HG03460 (cell line): ENCODE data around the gene MSTO1.
"Not testable (repeated sequence)": the region's sequence is repeated elsewhere in the genome, so short reads cannot be mapped to it uniquely, and the experiment has no call there.

ENCODE experiments used
- ATAC-seq: cut with Tn5 transposase; IDR thresholded peaks from one replicate; pipeline ENCODE4 v1.9.1; 2021; ENCODE audit not compliant: unreplicated experiment

MSTO1 gene

GRCh38 chr1:155610257-155610647, 234 bp downstream of the MSTO1 start:
- peak; percentile 18 for ATAC-seq

DNA sequence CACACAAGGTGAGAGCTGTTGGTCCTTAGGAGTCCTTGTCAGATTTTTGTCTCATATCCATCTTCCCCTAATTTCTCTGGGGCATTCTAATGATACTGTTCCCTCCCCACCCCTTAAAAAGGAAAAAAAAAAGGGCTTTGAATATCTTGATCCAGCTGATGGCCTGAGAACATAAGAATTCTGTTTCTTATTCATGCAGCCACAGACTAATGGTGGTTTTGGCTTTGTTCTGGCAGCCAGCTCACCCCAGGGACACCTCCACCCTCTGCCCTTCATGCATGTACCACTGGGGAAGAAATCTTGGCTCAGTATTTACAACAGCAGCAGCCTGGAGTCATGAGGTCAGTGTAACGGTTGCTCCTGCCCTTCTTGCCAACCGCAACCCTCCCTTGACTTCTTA, 3.2 kb downstream of the MSTO1 start:
- ATAC-seq, result not testable (repeated sequence)

- ATAC-seq, result no peak
These were observed 12.2 kb downstream of the MSTO1 start for GRCh38 chr1:155622191-155622590.

- ATAC-seq, result no peak
These were observed 13.3 kb downstream of the MSTO1 start for GRCh38 chr1:155623357-155623756.

- ATAC-seq, result not testable (repeated sequence)
These were observed 16.4 kb downstream of the MSTO1 start for GRCh38 chr1:155626428-155626827.

GRCh38 chr1:155636397-155637153, 26.6 kb downstream of the MSTO1 start:
- ATAC-seq, result no peak

GRCh38 chr1:155640367-155640766, 30.3 kb downstream of the MSTO1 start:
- no peak for ATAC-seq

- ATAC-seq, result not testable (repeated sequence)
These were observed 32.7 kb downstream of the MSTO1 start for GRCh38 chr1:155642559-155643180.

DNA sequence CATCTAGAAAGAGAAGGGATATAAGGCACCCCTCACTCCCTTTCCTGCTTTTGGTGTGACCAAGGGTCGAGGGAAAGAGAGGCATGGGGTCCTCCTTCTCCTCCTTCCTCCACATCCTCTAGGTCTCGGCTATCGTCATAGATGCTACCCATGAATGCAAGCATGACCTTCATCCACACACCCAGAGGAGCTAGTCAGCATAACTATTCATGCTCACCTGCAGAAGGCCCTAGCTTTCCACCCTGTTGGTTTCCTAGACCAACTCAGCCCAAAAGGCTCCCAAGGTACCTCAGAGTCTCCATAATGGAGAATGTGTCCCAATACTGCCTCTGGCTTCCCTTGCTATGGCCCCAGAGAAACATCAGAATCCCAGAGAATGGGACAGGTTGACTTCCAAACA, 33.2 kb downstream of the MSTO1 start:
- ATAC-seq, result no peak

GRCh38 chr1:155645034-155645598, 35.1 kb downstream of the MSTO1 start:
- no peak for ATAC-seq

DNA sequence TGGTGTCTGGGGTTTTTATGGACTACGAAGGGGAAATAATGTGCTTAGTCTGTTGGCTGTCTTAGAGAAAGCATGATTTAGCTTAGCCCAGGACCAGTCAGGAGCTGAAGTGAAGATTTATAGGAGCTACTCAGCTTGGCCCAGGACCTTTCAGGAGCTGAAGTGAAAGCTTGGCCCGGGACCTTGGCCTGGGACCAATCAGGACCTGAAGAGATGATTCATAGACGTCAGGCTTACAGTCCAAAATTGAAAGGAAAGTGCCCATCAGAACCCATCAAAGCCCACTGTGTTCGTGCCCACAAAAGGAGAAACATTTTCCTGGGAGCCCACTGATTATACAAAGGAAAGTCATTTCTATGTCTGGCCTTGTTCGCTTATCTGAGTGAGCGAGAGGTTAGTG, 35.6 kb downstream of the MSTO1 start:
- ATAC-seq, result no peak

GRCh38 chr1:155646307-155646706, 36.3 kb downstream of the MSTO1 start:
- ATAC-seq, result no peak

GRCh38 chr1:155648207-155649147, 38.5 kb downstream of the MSTO1 start:
- no peak for ATAC-seq

GRCh38 chr1:155649676-155650075, 39.7 kb downstream of the MSTO1 start:
- ATAC-seq, result no peak

- no peak for ATAC-seq
These were observed 40.3 kb downstream of the MSTO1 start for GRCh38 chr1:155650231-155650757.

DNA sequence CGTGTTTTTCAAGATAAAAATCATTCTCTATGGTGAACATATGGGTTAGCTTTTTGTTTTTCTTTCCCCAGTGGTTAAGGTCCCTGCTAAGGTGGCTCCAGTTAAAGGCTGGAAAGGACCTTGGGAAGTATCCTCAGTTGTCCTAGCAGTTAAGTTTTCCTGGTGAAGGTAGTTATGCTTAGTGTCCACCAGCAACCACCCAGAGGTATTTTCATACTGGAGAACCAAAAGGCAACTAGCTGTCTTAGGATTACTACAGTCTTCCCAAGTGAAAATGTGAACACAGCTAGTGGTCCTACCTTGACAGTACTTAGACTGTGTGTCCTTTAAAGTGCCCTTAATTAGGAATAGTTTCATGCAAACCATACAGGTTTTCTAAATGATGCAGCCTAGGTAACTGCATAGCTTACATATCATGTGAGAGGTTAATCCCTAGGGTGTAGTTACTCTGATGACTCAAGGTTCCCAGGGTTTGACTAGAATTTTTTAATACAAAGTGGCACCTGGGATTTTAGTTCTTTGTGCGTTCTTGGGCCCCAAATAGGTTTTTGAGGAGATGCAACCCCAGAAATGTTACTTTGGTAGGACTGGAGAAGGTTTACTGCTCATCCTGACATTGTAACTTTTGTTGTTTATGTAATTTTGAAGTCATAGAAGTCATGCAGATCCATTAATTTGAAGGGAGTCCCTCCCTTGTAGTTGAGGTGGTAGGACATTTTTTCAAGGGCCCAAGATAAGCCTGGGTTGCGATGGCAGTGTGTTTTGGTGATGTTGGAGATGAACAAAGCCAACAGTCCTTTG, 42.0 kb downstream of the MSTO1 start:
- ATAC-seq, result no peak

GRCh38 chr1:155652951-155653350, 42.9 kb downstream of the MSTO1 start:
- no peak for ATAC-seq

DNA sequence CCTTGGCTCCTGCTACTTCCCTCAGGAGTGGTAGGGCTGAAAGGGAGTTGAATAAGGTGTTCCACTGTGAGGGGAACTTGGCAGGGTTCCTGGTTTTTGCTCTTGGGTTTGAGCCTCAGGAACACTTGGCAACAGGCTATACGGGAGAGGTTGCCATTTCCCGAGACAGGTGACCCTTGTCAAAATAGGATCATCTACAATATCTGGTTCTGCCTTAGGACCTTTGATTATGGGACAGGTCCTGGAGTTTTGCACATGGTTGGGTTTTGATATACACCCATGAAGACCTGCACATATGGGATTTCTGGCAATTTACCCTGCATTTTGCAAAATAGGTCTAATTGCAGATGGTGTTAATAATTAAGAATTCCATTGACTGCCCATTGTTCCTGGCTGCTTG, 47.4 kb downstream of the MSTO1 start:
- ATAC-seq, result no peak

- ATAC-seq, result not testable (repeated sequence)
These were observed 51.2 kb downstream of the MSTO1 start for GRCh38 chr1:155661239-155661638.
